HEK293 (cell line): ENCODE measurements around the gene TMEM92.

ENCODE experiments used
- CTCF ChIA-PET: fragments of 350-600 bp; formaldehyde crosslinking; extraction: SDS; loops from one replicate; lab custom pipeline; 2021; ENCODE audit warnings: antibody characterized with exemption; lab: Yijun Ruan, JAX
- POLR2A ChIA-PET: fragments of 300-600 bp; formaldehyde crosslinking; extraction: SDS; loops from one replicate; lab custom pipeline; 2020; ENCODE audit warnings: antibody characterized with exemption, inconsistent platforms; lab: Yijun Ruan, JAX
- H3K27ac ChIP-seq: fragments of 200-500 bp; sonication (Bioruptor generic); 2 replicates; pipeline ENCODE4 v1.5.1; 2014; ENCODE audit warnings: low read depth, low read length, control low read depth, inconsistent platforms; ENCODE audit errors: extremely low read depth
- H3K36me3 ChIP-seq, 2 experiments: fragments of 200-500 bp in 1 of 2; sonication (Bioruptor generic) in 1 of 2; 1 replicate in 1 of 2; 2 replicates in 1 of 2; pipeline ENCODE4 v1.5.1; 2014 to 2017; ENCODE audit warnings: inconsistent platforms in 2 of 2, low read length in 2 of 2; ENCODE audit not compliant: control insufficient read depth in 2 of 2, insufficient read depth in 1 of 2
- H3K4me1 ChIP-seq: fragments of 200-500 bp; sonication (Bioruptor generic); 2 replicates; pipeline ENCODE4 v1.5.1; 2014; ENCODE audit warnings: mild to moderate bottlenecking, low read length, inconsistent platforms; ENCODE audit not compliant: control insufficient read depth, insufficient read depth
- H3K4me3 ChIP-seq: 2 replicates; pipeline ENCODE4 v1.5.1; 2011; ENCODE audit warnings: low read depth, mild to moderate bottlenecking, control low read depth, low read length, moderate library complexity
- H3K9me3 ChIP-seq: fragments of 200-500 bp; sonication (Bioruptor generic); 2 replicates; pipeline ENCODE4 v1.5.1; 2014; ENCODE audit warnings: low read depth, low read length, inconsistent platforms; ENCODE audit not compliant: control insufficient read depth, insufficient read depth
- EGR2 ChIP-seq: fragments of 450-650 bp; formaldehyde crosslinking; IDR thresholded peaks from 2 replicates; pipeline ENCODE4 v1.5.1; 2016; ENCODE audit warnings: low read depth, missing biosample characterization, missing genetic modification characterization
- GLIS1 ChIP-seq: fragments of 450-650 bp; formaldehyde crosslinking; IDR thresholded peaks from 2 replicates; pipeline ENCODE4 v1.5.1; 2016; ENCODE audit warnings: missing biosample characterization, missing genetic modification characterization
- KLF1 ChIP-seq: fragments of 450-650 bp; formaldehyde crosslinking; IDR thresholded peaks from 2 replicates; pipeline ENCODE4 v1.5.1; 2016; ENCODE audit warnings: missing biosample characterization, missing genetic modification characterization
- TCF7L2 ChIP-seq: IDR thresholded peaks from 2 replicates; pipeline ENCODE4 v1.6.1; 2011; ENCODE audit warnings: low read depth, mild to moderate bottlenecking, inconsistent platforms, low read length, moderate library complexity, borderline replicate concordance
- ZBTB7A ChIP-seq: fragments of 450-650 bp; formaldehyde crosslinking; IDR thresholded peaks from 2 replicates; pipeline ENCODE4 v1.5.1; 2016; ENCODE audit warnings: low read depth, missing biosample characterization, missing genetic modification characterization
- ZFP37 ChIP-seq: fragments of 450-650 bp; formaldehyde crosslinking; IDR thresholded peaks from 2 replicates; pipeline ENCODE4 v1.5.1; 2016; ENCODE audit warnings: missing biosample characterization, missing genetic modification characterization
- ZIC2 ChIP-seq: fragments of 450-650 bp; formaldehyde crosslinking; IDR thresholded peaks from 2 replicates; pipeline ENCODE4 v1.5.1; 2016; ENCODE audit warnings: missing biosample characterization, missing genetic modification characterization
- ZNF121 ChIP-seq: fragments of 450-650 bp; formaldehyde crosslinking; IDR thresholded peaks from 2 replicates; pipeline ENCODE4 v1.5.1; 2016; ENCODE audit warnings: missing biosample characterization, missing genetic modification characterization
- ZNF266 ChIP-seq: fragments of 450-650 bp; formaldehyde crosslinking; IDR thresholded peaks from 2 replicates; pipeline ENCODE4 v1.5.1; 2016; ENCODE audit warnings: missing biosample characterization, missing genetic modification characterization, low read depth
- ZNF311 ChIP-seq: fragments of 450-650 bp; formaldehyde crosslinking; IDR thresholded peaks from 2 replicates; pipeline ENCODE4 v1.5.1; 2017; ENCODE audit warnings: missing biosample characterization, missing genetic modification characterization, borderline replicate concordance
- ZNF324 ChIP-seq: fragments of 450-650 bp; formaldehyde crosslinking; IDR thresholded peaks from 2 replicates; pipeline ENCODE4 v1.5.1; 2016; ENCODE audit warnings: missing biosample characterization, missing genetic modification characterization
- ZNF433 ChIP-seq: fragments of 450-650 bp; formaldehyde crosslinking; IDR thresholded peaks from 2 replicates; pipeline ENCODE4 v1.5.1; 2016; ENCODE audit warnings: missing biosample characterization, missing genetic modification characterization, low read depth
- ZNF701 ChIP-seq: fragments of 450-650 bp; formaldehyde crosslinking; IDR thresholded peaks from 2 replicates; pipeline ENCODE4 v1.5.1; 2016; ENCODE audit warnings: missing biosample characterization, missing genetic modification characterization
- ZNF768 ChIP-seq: fragments of 450-650 bp; formaldehyde crosslinking; IDR thresholded peaks from 2 replicates; pipeline ENCODE4 v1.5.1; 2018; ENCODE audit warnings: missing biosample characterization, mild to moderate bottlenecking, missing genetic modification characterization
- ZNF776 ChIP-seq: fragments of 450-650 bp; formaldehyde crosslinking; IDR thresholded peaks from 2 replicates; pipeline ENCODE4 v1.5.0; 2017; ENCODE audit warnings: missing biosample characterization, missing genetic modification characterization, borderline replicate concordance
- ZNF843 ChIP-seq: fragments of 450-650 bp; formaldehyde crosslinking; IDR thresholded peaks from 2 replicates; pipeline ENCODE4 v1.5.1; 2016; ENCODE audit warnings: missing biosample characterization, missing genetic modification characterization
- TF ChIP-seq, protein P1 (sequence below): fragments of 450-650 bp; formaldehyde crosslinking; IDR thresholded peaks from 2 replicates; pipeline ENCODE4 v1.5.1; 2016; ENCODE audit warnings: missing biosample characterization, missing genetic modification characterization
- TF ChIP-seq, protein P2 (sequence below): fragments of 450-650 bp; formaldehyde crosslinking; IDR thresholded peaks from 2 replicates; pipeline ENCODE4 v1.5.1; 2016; ENCODE audit warnings: missing biosample characterization, missing genetic modification characterization
- TF ChIP-seq, protein P3 (sequence below): IDR thresholded peaks from 2 replicates; pipeline ENCODE4 v1.6.1; 2011; ENCODE audit warnings: mild to moderate bottlenecking, low read depth, low read length, borderline replicate concordance
- TF ChIP-seq, protein P4 (sequence below): fragments of 450-650 bp; formaldehyde crosslinking; IDR thresholded peaks from 2 replicates; pipeline ENCODE4 v1.5.1; 2016; ENCODE audit warnings: missing biosample characterization, missing genetic modification characterization

Gene TMEM92

DNA sequence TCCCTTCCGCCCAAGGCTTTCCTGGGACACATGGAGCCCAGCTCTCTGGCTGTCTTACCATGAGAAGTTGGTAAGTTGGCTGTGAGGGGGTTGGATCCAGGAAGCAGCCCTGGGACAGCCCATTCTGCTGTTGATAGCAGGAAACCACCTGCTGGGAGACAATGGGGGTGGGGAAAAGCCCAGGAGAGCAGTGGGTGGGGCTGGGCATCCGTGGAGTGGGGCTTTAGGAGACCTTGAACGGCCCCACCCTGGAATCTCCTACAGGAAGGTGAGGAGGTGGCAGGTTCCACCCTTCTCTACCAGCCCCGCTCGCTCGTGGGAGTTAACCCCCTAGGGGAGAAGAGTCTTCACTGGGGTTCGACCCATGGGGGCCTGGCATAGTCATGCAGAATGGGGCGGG, 5.8 kb downstream of the TMEM92 start (continued):
- peak; percentile 75 for TF ChIP-seq GLIS1 (tag by site-specific recombination)
- TF ChIP-seq EGR2 (tag by site-specific recombination): peak; percentile 37; the same call in 1 of the 2 replicates
- TF ChIP-seq ZNF121 (tag by site-specific recombination): no peak
- TF ChIP-seq ZIC2 (tag by site-specific recombination): peak; percentile 69
- TF ChIP-seq KLF1 (tag by site-specific recombination): peak; percentile 34; the same call in 1 of the 2 replicates
- no peak for TF ChIP-seq ZNF324 (tag by site-specific recombination)
- TF ChIP-seq, protein P1, sequence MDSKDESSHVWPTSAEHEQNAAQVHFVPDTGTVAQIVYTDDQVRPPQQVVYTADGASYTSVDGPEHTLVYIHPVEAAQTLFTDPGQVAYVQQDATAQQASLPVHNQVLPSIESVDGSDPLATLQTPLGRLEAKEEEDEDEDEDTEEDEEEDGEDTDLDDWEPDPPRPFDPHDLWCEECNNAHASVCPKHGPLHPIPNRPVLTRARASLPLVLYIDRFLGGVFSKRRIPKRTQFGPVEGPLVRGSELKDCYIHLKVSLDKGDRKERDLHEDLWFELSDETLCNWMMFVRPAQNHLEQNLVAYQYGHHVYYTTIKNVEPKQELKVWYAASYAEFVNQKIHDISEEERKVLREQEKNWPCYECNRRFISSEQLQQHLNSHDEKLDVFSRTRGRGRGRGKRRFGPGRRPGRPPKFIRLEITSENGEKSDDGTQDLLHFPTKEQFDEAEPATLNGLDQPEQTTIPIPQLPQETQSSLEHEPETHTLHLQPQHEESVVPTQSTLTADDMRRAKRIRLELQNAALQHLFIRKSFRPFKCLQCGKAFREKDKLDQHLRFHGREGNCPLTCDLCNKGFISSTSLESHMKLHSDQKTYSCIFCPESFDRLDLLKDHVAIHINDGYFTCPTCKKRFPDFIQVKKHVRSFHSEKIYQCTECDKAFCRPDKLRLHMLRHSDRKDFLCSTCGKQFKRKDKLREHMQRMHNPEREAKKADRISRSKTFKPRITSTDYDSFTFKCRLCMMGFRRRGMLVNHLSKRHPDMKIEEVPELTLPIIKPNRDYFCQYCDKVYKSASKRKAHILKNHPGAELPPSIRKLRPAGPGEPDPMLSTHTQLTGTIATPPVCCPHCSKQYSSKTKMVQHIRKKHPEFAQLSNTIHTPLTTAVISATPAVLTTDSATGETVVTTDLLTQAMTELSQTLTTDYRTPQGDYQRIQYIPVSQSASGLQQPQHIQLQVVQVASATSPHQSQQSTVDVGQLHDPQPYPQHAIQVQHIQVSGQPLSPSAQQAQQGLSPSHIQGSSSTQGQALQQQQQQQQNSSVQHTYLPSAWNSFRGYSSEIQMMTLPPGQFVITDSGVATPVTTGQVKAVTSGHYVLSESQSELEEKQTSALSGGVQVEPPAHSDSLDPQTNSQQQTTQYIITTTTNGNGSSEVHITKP: peak; percentile 47

DNA sequence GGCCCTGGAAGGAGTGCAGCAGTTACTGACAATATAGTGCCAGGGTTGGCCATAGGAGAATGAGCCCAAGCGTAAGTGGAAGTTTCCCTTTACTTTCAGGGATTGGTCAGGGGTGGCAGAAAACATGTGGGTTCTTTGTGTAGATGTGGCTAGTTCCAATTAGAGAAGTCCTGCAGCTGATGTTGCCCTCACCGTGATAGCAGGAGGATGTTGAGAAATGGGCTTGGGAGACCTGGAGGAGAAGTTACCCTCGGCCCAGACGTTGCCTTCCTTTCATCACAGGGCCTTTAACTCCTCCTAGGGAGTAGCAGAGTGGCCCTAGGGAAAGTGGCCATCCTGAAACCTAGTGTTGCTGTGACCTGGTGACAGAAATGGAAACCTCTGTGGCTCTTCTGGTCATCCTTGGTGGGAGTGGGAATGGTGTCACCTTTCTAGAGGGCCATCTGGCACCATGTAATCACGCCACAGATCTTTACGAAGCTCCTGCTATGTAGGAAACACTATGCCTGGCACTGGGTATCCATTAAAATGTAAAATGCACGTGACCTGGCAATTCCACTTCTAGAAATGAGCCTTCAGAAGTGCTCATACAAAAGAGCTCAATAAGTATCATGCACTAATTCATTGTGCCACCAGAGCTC, 6.7 kb downstream of the TMEM92 start:
- Histone ChIP-seq H3K36me3 (no peaks in the 10 kb centered on the region), H3K27ac (no peak overlapping the region), H3K9me3 (no peaks in the 10 kb centered on the region), H3K4me3 (no peak overlapping the region), H3K4me1 (no peaks in the 10 kb centered on the region; the same call in 1 of the 2 replicates)
- POLR2A ChIA-PET: no interaction called here
- TF ChIP-seq ZNF701 (tag by site-specific recombination) (no peak), ZBTB7A (tag by site-specific recombination) (no peak), ZNF776 (no peak), ZFP37 (tag by site-specific recombination) (no peak), TCF7L2 (no peak), ZNF843 (tag by site-specific recombination) (no peak), ZNF311 (no peak), ZNF266 (tag by site-specific recombination) (no peak), ZNF433 (tag by site-specific recombination) (no peak), ZNF768 (tag by site-specific recombination) (no peak)
- TF ChIP-seq, protein P2, sequence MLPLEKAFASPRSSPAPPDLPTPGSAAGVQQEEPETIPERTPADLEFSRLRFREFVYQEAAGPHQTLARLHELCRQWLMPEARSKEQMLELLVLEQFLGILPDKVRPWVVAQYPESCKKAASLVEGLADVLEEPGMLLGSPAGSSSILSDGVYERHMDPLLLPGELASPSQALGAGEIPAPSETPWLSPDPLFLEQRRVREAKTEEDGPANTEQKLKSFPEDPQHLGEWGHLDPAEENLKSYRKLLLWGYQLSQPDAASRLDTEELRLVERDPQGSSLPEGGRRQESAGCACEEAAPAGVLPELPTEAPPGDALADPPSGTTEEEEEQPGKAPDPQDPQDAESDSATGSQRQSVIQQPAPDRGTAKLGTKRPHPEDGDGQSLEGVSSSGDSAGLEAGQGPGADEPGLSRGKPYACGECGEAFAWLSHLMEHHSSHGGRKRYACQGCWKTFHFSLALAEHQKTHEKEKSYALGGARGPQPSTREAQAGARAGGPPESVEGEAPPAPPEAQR: no peak
- TF ChIP-seq, protein P3, sequence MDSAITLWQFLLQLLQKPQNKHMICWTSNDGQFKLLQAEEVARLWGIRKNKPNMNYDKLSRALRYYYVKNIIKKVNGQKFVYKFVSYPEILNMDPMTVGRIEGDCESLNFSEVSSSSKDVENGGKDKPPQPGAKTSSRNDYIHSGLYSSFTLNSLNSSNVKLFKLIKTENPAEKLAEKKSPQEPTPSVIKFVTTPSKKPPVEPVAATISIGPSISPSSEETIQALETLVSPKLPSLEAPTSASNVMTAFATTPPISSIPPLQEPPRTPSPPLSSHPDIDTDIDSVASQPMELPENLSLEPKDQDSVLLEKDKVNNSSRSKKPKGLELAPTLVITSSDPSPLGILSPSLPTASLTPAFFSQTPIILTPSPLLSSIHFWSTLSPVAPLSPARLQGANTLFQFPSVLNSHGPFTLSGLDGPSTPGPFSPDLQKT: no peak
- TF ChIP-seq, protein P4, sequence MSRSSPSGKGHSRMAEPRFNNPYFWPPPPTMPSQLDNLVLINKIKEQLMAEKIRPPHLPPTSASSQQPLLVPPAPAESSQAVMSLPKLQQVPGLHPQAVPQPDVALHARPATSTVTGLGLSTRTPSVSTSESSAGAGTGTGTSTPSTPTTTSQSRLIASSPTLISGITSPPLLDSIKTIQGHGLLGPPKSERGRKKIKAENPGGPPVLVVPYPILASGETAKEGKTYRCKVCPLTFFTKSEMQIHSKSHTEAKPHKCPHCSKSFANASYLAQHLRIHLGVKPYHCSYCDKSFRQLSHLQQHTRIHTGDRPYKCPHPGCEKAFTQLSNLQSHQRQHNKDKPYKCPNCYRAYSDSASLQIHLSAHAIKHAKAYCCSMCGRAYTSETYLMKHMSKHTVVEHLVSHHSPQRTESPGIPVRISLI (tag by site-specific recombination): no peak
- CTCF ChIA-PET: interaction anchor here (0.6 to 21.9 kb wide), 8 partner anchors 8 to 605 kb away, joined by 3 to 487 read pairs (median 4); partner anchors contain the start of genes COL1A1, PDK2 and TMEM92
